RWPE2 (cell line): ENCODE measurements around the gene C11orf54.
"Not testable (repeated sequence)": the region's sequence is repeated elsewhere in the genome, so short reads cannot be mapped to it uniquely, and the experiment has no call there.

Experiments used
- ATAC-seq: fragments of 200-7000 bp; cut with Tn5 transposase; 3 replicates; pipeline ENCODE4 v1.9.1; 2021; ENCODE audit warnings: low read depth
- DNase-seq: peaks from one replicate; pipeline ENCODE4 v3.0.0-alpha.2; 2020; ENCODE audit warnings: low spot score
- H3K27ac ChIP-seq: fragments of 450-650 bp; 2 replicates; pipeline ENCODE4 v1.5.1; 2017; ENCODE audit warnings: mild to moderate bottlenecking; ENCODE audit not compliant: poor library complexity, severe bottlenecking
- H3K27me3 ChIP-seq: fragments of 250-450 bp; sonication (Bioruptor Pico); 2 replicates; pipeline ENCODE4 v1.5.1; 2021; ENCODE audit warnings: mild to moderate bottlenecking, moderate library complexity; ENCODE audit not compliant: insufficient read depth, poor library complexity, severe bottlenecking
- H3K36me3 ChIP-seq: fragments of 250-450 bp; sonication (Bioruptor Pico); 2 replicates; pipeline ENCODE4 v1.5.1; 2020; ENCODE audit warnings: low read depth, mild to moderate bottlenecking, moderate library complexity
- H3K4me1 ChIP-seq: fragments of 250-450 bp; sonication (Bioruptor Pico); 2 replicates; pipeline ENCODE4 v1.5.1; 2021; ENCODE audit warnings: mild to moderate bottlenecking, moderate library complexity; ENCODE audit not compliant: insufficient read depth, poor library complexity, severe bottlenecking
- H3K4me3 ChIP-seq: fragments of 250-450 bp; sonication (Bioruptor Pico); 2 replicates; pipeline ENCODE4 v1.5.1; 2021; ENCODE audit warnings: mild to moderate bottlenecking, moderate library complexity; ENCODE audit not compliant: severe bottlenecking
- H3K9me3 ChIP-seq: fragments of 250-450 bp; sonication (Bioruptor Pico); 2 replicates; pipeline ENCODE4 v1.5.1; 2021; ENCODE audit warnings: mild to moderate bottlenecking, moderate library complexity; ENCODE audit not compliant: severe bottlenecking
- CTCF ChIP-seq: fragments of 450-650 bp; IDR thresholded peaks from one replicate; pipeline ENCODE4 v1.5.1; 2017; ENCODE audit warnings: mild to moderate bottlenecking, moderate library complexity; ENCODE audit not compliant: poor library complexity, severe bottlenecking

The C11orf54 gene

DNA sequence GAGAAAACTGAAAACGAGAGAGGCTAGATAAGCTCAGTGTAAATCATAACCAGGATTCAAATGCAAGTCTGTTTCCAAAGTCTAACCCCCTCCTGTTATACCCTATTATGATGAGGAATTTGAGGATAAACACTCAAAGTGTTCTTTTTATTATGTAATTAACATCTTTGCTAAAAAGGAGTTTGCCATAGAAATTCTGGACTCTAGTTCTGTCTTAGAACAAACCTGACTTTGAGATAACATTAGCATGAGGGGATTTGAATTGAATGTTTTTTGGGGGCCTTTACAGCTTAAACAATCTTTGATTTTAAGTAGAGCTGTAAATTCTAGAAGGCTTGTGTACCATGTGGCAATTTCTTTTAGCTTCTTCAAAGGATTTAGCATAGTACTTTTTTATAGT lies 9.5 kb downstream of the C11orf54 start:
- DNase-seq (no peak), ATAC-seq (no peak)
- Histone ChIP-seq H3K4me3 (no peak overlapping the region), H3K9me3 (no peaks in the 10 kb centered on the region), H3K27me3 (no peaks in the 10 kb centered on the region), H3K36me3 (0 out of 2 replicates have a peak, but pooled peaks cover 3% of the 10 kb centered on the region), H3K4me1 (no peaks in the 10 kb centered on the region), H3K27ac (no peak overlapping the region)
- TF ChIP-seq CTCF = no peak

GRCh38 chr11:93753241-93753640 lies 11.8 kb downstream of the C11orf54 start:
- Histone ChIP-seq H3K36me3 (0 out of 2 replicates have a peak, but pooled peaks cover 3% of the 10 kb centered on the region), H3K9me3 (no peaks in the 10 kb centered on the region), H3K27ac (no peak overlapping the region), H3K4me1 (no peaks in the 10 kb centered on the region), H3K27me3 (no peaks in the 10 kb centered on the region), H3K4me3 (no peak overlapping the region)
- no peak for DNase-seq
- ATAC-seq = no peak
- TF ChIP-seq CTCF = no peak

- no peak overlapping the region for H3K4me3 ChIP-seq
- H3K27ac ChIP-seq = no peak overlapping the region
- no peaks in the 10 kb centered on the region for H3K4me1 ChIP-seq
- ATAC-seq (no peak), DNase-seq (no peak)
- no peaks in the 10 kb centered on the region for H3K27me3 ChIP-seq
- no peak for TF ChIP-seq CTCF
- no peaks in the 10 kb centered on the region for H3K9me3 ChIP-seq
- 0 out of 2 replicates have a peak, but pooled peaks cover 12% of the 10 kb centered on the region for H3K36me3 ChIP-seq
Measured at GRCh38 chr11:93756748-93757147, 15.3 kb downstream of the C11orf54 start.

DNA sequence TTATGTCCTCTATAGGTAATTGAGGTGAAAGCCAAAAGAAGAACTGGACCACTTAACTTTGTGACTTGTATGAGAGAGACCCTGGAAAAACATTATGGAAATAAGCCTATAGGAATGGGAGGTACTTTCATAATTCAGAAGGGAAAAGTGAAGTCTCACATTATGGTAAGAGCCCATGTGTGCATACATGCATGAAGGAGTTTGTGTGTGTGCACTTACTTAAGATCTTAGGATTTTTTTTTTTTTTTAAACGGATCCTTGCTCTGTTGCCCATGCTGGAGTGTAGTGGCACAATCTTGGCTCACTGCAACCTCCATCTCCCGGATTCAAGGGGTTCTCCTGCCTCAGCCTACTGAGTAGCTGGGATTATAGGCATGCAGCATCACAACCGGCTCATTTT lies 15.8 kb downstream of the C11orf54 start:
- no peak for ATAC-seq
- Histone ChIP-seq H3K36me3 (0 out of 2 replicates have a peak, but pooled peaks cover 14% of the 10 kb centered on the region), H3K4me3 (no peak overlapping the region), H3K9me3 (no peaks in the 10 kb centered on the region), H3K27ac (no peak overlapping the region), H3K4me1 (no peaks in the 10 kb centered on the region), H3K27me3 (no peaks in the 10 kb centered on the region)
- no peak for TF ChIP-seq CTCF
- DNase-seq = no peak

DNA sequence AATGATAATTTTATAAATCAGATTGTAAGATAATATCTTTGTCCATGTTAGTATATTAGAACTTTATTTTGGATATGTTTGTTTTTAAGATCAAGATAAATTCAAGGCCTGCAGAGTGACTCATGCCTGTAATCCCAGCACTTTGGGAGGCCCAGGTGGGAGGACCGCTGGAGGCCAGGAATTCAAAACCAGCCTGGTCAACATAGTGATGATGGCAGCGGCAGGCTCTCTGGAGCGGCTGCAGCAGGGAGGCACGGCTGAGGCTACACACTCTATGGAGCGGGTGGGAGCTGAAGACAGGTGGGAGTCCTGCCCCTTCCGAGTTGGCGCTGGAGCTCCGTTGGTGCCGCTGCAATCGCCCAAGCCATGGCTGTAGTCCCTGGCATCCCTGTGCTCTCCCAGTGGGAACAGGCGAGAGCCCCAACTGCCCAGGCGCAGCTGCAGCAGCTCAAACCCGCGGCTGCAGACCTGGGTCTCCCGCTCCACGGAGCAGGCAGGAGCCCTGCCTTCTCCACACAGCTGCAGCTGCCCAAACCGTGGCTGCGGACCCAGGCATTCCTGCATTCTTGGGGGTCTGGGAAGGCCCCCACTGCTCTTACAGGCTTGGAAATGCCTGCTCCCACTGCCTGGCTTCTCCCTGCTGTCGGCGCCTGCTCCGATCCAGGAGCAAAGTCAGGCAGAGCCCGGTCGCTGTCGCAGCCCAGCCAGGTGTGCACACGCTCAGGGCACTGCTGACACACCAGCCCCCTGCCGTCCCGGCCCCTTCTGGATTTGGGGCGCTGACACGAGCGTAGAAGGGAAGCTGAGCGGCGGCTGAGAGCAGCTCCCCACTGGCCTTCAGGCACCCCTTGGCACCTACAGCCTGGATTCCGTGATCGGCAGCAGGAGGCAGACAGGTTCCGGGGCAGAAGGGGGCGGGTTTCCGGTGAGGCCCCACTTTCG lies 16.7 kb downstream of the C11orf54 start:
- no peak for DNase-seq
- H3K27me3 ChIP-seq = no peaks in the 10 kb centered on the region
- H3K4me1 ChIP-seq = no peaks in the 10 kb centered on the region
- ATAC-seq = no peak
- no peaks in the 10 kb centered on the region for H3K9me3 ChIP-seq
- no peak for TF ChIP-seq CTCF
- H3K27ac ChIP-seq = no peak overlapping the region
- H3K4me3 ChIP-seq = no peak overlapping the region
- 0 out of 2 replicates have a peak, but pooled peaks cover 14% of the 10 kb centered on the region for H3K36me3 ChIP-seq

GRCh38 chr11:93759123-93759522 lies 17.7 kb downstream of the C11orf54 start:
- H3K36me3 ChIP-seq = 0 out of 2 replicates have a peak, but pooled peaks cover 14% of the 10 kb centered on the region
- DNase-seq = not testable (repeated sequence)

More at GRCh38 chr11:93759123-93759522, 17.7 kb downstream of the C11orf54 start:
- not testable (repeated sequence) for ATAC-seq, H3K27me3 ChIP-seq, H3K4me1 ChIP-seq, H3K4me3 ChIP-seq, H3K9me3 ChIP-seq, H3K27ac ChIP-seq
